WI38 (cell line): ENCODE results near the gene OSMR.

ENCODE experiments used
- H3K4me3 ChIP-seq: 2 replicates; pipeline ENCODE4 v1.5.1; 2011; ENCODE audit warnings: low read depth, mild to moderate bottlenecking, control low read depth, low read length
- TF ChIP-seq, protein P1 (sequence below): IDR thresholded peaks from 2 replicates; pipeline ENCODE4 v1.5.1; 2012; ENCODE audit warnings: low read depth, mild to moderate bottlenecking, control low read depth, low read length

Gene OSMR

DNA sequence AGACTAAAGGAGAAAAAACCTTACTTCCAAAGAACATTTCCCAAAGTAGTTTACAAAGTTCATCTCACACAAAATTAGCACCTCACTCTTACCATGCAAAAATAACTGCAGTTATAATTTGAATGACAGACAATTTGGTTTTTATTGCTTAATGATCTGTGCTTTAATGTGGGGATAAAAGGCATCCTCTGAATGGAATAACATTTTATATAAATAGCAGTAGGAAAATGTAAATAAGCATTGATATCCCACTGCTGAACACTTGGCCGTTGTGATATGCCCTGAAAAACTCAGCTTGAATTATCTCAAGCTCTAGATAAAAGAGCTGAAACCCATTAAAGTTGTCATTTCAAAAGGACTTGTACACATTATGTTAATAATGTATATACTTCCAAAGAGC is 93.2 kb downstream of the OSMR start:
- H3K4me3 ChIP-seq: no peak overlapping the region
- TF ChIP-seq, protein P1, sequence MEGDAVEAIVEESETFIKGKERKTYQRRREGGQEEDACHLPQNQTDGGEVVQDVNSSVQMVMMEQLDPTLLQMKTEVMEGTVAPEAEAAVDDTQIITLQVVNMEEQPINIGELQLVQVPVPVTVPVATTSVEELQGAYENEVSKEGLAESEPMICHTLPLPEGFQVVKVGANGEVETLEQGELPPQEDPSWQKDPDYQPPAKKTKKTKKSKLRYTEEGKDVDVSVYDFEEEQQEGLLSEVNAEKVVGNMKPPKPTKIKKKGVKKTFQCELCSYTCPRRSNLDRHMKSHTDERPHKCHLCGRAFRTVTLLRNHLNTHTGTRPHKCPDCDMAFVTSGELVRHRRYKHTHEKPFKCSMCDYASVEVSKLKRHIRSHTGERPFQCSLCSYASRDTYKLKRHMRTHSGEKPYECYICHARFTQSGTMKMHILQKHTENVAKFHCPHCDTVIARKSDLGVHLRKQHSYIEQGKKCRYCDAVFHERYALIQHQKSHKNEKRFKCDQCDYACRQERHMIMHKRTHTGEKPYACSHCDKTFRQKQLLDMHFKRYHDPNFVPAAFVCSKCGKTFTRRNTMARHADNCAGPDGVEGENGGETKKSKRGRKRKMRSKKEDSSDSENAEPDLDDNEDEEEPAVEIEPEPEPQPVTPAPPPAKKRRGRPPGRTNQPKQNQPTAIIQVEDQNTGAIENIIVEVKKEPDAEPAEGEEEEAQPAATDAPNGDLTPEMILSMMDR: no peak

DNA sequence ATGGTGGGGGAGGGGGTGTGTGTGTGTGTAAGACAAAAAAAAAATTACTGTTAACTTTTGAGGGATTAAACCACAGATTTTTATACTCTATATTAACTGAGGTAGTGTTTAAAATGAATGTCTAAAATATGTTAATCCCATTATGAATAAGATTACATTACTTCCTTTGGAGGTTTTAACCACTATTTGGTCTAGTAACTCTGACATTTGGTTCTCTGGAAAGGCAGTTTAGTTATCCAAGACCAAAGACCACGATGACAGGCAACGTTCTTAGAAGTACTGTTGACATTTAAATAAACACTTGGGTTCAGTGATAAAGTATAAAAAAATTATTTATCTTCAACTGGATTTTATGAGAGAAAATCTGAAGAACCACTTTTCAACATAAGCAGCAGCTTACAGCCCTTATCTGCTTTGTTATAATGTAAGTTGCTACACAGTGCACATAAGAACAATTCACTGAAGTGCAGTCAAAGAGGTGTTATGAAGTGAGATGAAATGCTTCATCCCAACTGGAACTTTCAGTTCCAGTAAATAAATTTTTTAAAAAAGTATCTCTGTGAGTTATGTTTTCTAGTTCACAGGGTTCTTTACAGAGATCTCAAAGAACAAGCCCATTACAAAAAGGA is 94.5 kb downstream of the OSMR start:
- no peak overlapping the region for H3K4me3 ChIP-seq
- TF ChIP-seq, protein P1: no peak

DNA sequence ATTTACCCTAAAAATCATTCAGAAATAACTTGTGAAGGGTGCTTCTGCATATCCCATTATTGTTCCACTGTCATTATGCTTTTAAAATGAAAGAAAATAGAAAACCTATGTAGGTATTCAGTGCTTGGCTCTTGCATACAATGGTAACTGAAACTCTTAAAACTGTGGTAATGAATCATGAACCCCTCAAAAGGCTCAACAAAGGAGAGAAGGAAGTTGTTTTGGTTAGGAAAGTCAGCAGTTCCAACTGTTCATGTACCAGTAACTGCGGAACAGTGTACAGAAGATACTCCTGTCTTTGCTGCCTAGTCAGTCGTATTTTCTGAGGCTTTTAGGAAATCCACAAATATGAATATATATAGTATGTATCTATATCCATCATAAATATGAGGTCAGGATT is 96.1 kb downstream of the OSMR start:
- no peak overlapping the region for H3K4me3 ChIP-seq
- TF ChIP-seq, protein P1: no peak

DNA sequence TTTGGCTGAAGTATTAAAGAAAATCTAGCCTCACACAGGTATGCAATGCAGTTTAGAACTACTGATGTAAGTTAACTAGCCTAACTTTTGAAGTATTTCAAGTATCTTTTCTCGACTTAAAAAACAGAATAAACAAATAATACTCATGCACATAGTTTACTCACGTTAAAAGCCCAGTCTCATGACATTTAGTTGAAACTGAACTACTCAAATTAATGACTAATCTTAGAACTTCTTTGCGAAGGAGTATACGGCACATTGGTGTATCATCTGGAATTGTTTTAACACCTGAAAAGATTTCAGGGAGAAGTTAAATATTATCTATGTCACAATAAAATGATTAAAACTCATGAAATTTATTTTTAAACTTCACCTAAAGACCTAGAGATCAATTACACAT is 98.5 kb downstream of the OSMR start:
- H3K4me3 ChIP-seq: no peak overlapping the region
- TF ChIP-seq, protein P1: no peak

DNA sequence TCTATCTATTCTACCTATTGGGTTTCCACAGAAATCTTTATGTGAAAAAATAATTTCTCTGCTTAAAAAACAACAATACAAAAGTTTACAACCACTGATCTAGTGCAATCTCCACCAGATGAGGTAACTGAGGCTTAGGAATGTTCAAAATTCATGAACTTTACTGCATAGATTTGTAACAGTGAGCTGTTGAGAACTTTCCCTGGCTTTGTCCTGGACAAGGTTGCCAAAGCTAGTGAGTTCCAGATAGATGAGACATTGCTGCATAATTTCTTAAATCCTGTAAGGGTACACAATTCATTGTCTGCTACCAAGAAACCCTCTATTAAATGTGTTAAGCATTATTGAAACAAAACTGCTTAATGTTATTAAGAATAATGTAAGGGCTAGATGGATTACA is 102.7 kb downstream of the OSMR start:
- H3K4me3 ChIP-seq: no peak overlapping the region
- TF ChIP-seq, protein P1: no peak

DNA sequence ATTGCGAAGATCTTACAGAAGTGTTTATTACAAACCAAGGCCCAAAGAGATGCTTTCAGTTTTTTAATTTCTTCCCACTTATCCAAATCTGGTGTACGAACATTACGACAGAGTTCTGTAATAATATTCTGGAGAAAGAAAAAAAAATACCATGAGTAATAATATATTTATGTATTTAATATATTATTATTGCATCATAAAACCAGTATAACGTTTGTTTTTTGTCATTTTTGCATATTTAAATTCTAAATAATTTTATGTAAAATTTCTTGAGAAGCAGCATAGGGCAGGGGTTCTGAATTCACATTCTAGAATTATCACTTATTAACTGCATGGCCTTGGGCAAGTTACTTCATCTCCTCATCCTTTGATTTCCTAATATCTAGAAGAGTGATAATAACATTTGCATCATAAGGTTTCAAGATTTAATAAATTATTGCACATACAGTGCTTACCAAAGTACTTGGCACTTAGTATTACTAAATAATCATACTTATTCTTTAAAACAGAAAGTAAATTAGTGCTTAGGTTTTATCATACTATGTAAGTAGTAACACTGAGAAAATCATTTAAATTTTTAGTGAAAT is 107.7 kb downstream of the OSMR start:
- TF ChIP-seq, protein P1: no peak
- no peak overlapping the region for H3K4me3 ChIP-seq

DNA sequence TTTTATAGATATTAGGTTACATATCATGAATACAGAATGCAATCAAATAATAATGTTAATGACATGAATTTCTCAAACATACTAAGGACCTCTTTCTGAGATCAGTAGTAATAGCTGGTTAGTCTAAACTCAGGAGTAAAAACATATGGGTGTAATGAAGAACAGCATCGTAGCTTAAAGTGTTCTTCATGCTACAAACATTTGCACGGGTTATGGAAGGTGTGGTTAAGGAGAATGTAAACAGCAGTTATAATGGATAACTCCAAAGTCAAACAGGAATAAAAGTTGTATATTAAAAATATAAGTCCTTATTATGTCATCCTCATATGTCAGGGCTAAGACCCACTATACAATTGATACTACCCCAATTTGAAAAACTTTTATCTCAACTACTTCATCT is 115.9 kb downstream of the OSMR start:
- TF ChIP-seq, protein P1: no peak
- H3K4me3 ChIP-seq: no peak overlapping the region
